C1 segment of cervical spinal cord (tissue), 14 donors: ENCODE results near the gene CDK14.

ENCODE experiments used
- DNase-seq, 14 donors: peaks; one replicate each; lab custom pipeline; 2025; lab: John Stamatoyannopoulos, UW

Gene CDK14

DNA sequence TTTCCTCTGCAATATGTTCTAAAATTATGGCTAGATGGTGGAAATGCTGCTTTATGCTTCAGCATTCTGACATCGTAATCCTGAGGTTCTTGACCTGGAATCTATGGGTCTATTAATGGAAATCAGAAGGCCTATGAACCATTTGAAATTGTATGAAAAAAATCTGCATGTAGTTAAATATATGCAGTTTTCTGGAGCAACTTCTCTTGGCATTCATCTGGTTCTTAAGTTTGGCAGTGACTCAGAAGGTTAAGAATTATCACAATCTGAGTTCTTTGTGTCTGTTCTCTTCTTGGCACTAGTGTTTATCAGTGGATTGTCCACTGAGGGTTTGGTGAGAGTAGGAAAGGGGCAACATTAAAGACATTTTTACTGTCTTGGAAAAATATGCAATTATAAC is 597.0 kb downstream of the CDK14 start:
- no peak for DNase-seq

GRCh38 chr7:91194841-91195240 is 598.7 kb downstream of the CDK14 start:
- no peak for DNase-seq

- no peak for DNase-seq
Observed at GRCh38 chr7:91196058-91196457, 599.9 kb downstream of the CDK14 start.

- no peak for DNase-seq
Observed at GRCh38 chr7:91198371-91198770, 602.2 kb downstream of the CDK14 start.

DNA sequence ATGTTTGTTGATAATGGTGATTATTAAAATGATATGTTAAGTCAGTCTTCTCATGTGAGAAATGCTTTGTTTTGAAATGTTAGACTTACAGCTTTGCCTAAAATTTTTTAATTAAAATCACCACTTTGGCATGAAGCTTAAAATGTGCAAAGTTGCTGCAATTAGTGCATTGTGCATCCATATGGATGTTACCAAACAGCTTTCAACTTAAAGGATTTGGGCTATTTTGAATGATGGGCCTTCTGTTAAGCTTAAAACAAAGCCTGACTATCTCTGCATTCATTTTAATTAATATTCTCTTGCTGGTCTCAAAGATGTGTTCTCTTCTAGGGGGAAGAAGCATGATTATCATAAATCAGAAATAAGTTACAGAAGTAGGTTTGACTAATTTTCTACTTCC is 603.5 kb downstream of the CDK14 start:
- DNase-seq: no peak

GRCh38 chr7:91201442-91202113 is 605.5 kb downstream of the CDK14 start:
- DNase-seq: no peak

- DNase-seq: no peak
Observed at GRCh38 chr7:91206361-91206960, 610.3 kb downstream of the CDK14 start.

DNA sequence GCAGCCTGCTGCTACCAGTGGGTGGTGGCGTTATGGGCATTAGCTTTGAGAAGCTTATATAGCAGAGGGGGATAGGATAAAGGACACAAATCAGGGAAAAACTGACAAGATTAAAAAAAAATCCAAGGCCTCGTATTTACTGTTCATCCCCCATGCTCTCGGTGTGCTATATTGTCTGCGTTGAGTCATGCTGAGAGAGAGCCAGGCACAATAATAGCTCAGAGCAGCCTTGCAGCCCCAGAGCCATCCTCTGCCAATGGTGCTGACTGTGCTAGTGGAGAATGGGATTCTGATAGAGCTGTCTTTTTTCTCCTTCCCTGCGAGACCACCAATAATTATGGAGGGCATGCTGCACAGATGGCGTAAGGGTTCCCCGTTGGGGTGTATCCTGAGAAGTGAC is 616.5 kb downstream of the CDK14 start:
- DNase-seq: no peak

- DNase-seq: no peak
Observed at GRCh38 chr7:91226411-91226810, 630.3 kb downstream of the CDK14 start.

- DNase-seq: no peak
Observed at GRCh38 chr7:91228327-91228726, 632.2 kb downstream of the CDK14 start.

DNA sequence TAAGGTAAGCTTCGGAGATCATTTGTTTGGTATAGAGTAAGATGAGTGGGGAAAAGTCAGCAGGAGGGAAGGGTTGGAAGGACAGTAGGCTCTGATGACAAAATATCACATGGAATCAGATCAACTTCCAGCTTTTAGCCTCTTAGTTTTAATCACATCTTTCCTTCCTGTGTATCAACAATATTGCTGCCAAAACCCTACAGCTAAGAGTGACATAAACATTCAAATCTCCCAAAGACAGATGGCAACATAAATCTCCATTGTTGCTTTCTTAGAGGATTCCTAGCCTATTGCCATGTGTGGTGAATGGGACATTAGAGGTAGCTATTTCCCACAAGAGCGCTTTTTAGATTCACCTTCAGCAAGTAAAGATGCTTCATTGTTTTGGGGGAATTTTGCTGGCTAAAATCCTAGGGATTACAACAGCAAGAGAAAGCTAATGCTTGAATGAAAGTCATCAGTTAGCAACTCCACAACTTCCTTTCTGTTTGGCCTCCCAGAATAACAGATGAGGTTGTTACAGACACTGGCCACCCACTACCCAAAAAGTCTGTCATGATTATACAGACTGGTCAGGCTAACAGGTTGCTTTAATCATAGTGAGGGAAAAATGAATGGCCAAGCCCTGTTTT is 632.9 kb downstream of the CDK14 start:
- DNase-seq: no peak

GRCh38 chr7:91230100-91230499 is 634.0 kb downstream of the CDK14 start:
- no peak for DNase-seq

GRCh38 chr7:91230503-91230902 is 634.4 kb downstream of the CDK14 start:
- no peak for DNase-seq

GRCh38 chr7:91233212-91233611 is 637.1 kb downstream of the CDK14 start:
- DNase-seq: no peak

- no peak for DNase-seq
Observed at GRCh38 chr7:91235211-91235832, 639.2 kb downstream of the CDK14 start.

DNA sequence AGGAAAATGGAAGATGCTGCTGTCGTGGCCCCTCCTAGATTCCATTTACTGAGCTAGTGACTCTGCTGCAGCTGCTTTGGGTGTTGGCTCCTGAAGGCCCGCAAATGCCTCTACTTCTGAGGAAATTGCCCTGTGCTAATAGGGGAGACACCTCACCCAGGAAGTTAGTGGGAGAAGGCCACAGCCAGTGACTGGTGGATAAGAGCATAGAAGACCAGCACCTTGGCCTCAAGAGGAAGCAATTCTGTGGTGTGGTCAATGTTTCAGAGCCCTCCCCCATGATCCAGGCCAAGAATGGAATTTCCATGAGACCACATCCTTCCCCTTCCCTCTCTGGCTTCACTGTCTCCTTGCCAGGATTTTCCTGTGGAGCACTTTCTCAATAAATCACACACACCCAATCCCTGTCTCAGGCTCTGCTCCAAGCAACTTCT is 643.1 kb downstream of the CDK14 start:
- DNase-seq: no peak

DNA sequence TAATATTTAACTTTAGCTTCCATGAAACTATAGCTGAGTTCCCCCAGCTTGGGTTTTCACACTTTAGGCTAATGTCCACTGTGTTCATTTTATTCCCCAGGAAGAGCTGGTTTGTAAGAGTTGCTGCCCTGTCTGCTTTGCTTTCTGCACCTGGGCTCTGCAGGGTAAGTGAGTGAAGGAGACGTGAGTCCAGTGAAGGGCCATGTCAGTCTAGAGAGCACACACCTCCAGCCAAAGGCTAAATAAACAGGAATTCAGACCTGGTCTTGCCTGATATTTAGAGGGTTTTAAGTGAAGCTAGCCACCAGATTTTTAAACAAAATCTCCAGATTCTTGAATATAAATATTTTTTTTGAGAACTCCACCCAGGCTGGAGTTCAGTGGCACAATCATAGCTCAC is 643.7 kb downstream of the CDK14 start:
- no peak for DNase-seq

GRCh38 chr7:91240376-91240941 is 644.3 kb downstream of the CDK14 start:
- DNase-seq: no peak

- no peak for DNase-seq
Observed at GRCh38 chr7:91242097-91242844, 646.1 kb downstream of the CDK14 start.

DNA sequence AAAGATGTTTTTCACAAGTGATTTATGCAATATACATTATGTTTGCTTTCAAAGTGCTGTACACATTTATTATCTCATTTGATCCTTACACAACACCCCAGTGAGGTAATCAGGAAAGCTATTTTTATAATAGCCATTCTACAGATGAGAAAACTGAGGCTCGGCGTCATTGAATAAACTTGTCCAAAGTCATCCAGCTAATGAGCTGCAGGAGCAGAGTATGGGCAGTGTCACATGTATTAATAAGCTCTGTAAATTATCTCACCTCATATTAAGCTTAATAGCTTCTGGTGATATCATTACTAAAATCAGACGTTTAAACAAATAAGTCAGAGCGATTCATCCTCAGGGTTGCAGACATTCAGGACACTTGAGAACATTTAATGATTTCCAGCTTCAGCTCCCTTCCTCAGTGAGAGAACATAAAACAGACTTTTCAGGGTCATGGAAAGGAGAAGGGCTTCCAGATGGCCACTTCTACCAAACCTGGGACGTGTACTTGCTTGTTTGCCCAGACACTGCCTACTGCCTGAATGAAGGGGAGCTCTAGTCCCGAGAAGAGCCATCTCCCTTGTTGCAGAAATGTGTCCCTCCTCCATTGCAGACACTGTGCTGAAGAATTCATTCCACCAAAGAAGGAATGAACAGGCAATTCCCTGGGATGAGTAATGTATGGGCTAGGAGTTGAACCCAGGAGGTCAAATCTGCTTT is 647.6 kb downstream of the CDK14 start:
- DNase-seq: no peak

- no peak for DNase-seq
Observed at GRCh38 chr7:91247500-91247899, 651.4 kb downstream of the CDK14 start.
